PC-3 (cell line): Measurements from ENCODE around the gene MAG. TPM values are rescaled to one million over a fixed set of nuclear protein-coding genes. Genes with fewer than 3 reads are reported as not detected.

Source experiments
- ATAC-seq: fragments of 200-7000 bp; cut with Tn5 transposase; 2 replicates; pipeline ENCODE4 v1.9.1; 2020; ENCODE audit warnings: mild to moderate bottlenecking, moderate library complexity
- BruUV-seq: library from RNA; stranded (reverse); fragments of 400-500 nt; replicated peaks from 2 replicates; lab custom pipeline; 2021; lab: Mats Ljungman, UMichigan
- CTCF ChIA-PET: fragments of 300-600 bp; sonication (Branson Sonifier 250); formaldehyde crosslinking; loops from one replicate; lab custom pipeline; 2022; ENCODE audit warnings: antibody characterized with exemption; lab: Charles Lee
- POLR2A ChIA-PET: fragments of 300-600 bp; sonication (Branson Sonifier 250); formaldehyde crosslinking; loops from one replicate; lab custom pipeline; 2022; ENCODE audit warnings: antibody characterized with exemption; ENCODE audit not compliant: unreplicated experiment; lab: Charles Lee
- DNase-seq: peaks from one replicate; pipeline ENCODE4 v3.0.0-alpha.2; 2015
- H2AFZ ChIP-seq: fragments of 300-600 bp; sonication (generic); 2 replicates; pipeline ENCODE4 v1.6.0; 2016; ENCODE audit warnings: antibody characterized with exemption, low read length
- H3F3A ChIP-seq: fragments of 300-600 bp; sonication (generic); one replicate; pipeline ENCODE4 v1.6.0; 2017; ENCODE audit warnings: antibody characterized with exemption, low read length, control low read depth, mild to moderate bottlenecking; ENCODE audit not compliant: unreplicated experiment
- H3K27ac ChIP-seq: fragments of 300-600 bp; sonication (generic); 2 replicates; pipeline ENCODE4 v1.5.1; 2016; ENCODE audit warnings: mild to moderate bottlenecking, low read length
- H3K27me3 ChIP-seq: fragments of 300-600 bp; sonication (generic); 2 replicates; pipeline ENCODE4 v1.6.1; 2016; ENCODE audit warnings: low read length, mixed read lengths
- H3K36me3 ChIP-seq: fragments of 300-600 bp; sonication (generic); 2 replicates; pipeline ENCODE4 v1.6.1; 2016; ENCODE audit warnings: low read depth, mixed run types, low read length, mixed read lengths
- H3K4me1 ChIP-seq: fragments of 300-600 bp; sonication (generic); 2 replicates; pipeline ENCODE4 v1.5.1; 2016; ENCODE audit warnings: low read length; ENCODE audit not compliant: insufficient read depth
- H3K4me2 ChIP-seq: fragments of 300-600 bp; sonication (generic); 2 replicates; pipeline ENCODE4 v1.6.0; 2016; ENCODE audit warnings: low read length
- H3K4me3 ChIP-seq: fragments of 300-600 bp; sonication (generic); 2 replicates; pipeline ENCODE4 v1.5.1; 2016; ENCODE audit warnings: mild to moderate bottlenecking, low read length, mixed read lengths
- H3K79me2 ChIP-seq: fragments of 300-600 bp; sonication (generic); 2 replicates; pipeline ENCODE4 v1.6.1; 2017; ENCODE audit warnings: low read length, mixed read lengths
- H3K9ac ChIP-seq: fragments of 300-600 bp; sonication (generic); 2 replicates; pipeline ENCODE4 v1.6.0; 2016; ENCODE audit warnings: mild to moderate bottlenecking, low read length
- H3K9me2 ChIP-seq: fragments of 300-600 bp; sonication (generic); replicated peaks from 2 replicates; pipeline ENCODE4 v1.6.1; 2016; ENCODE audit warnings: mixed run types, low read length, mixed read lengths
- H3K9me3 ChIP-seq: fragments of 300-600 bp; sonication (generic); 2 replicates; pipeline ENCODE4 v1.6.1; 2016; ENCODE audit warnings: low read length, mixed read lengths
- H4K20me1 ChIP-seq: fragments of 300-600 bp; sonication (generic); 2 replicates; pipeline ENCODE4 v1.6.1; 2016; ENCODE audit warnings: low read length, mixed read lengths
- CTCF ChIP-seq: fragments of 300-600 bp; sonication (generic); conservative IDR thresholded peaks from 2 replicates; pipeline ENCODE4 v1.5.1; 2017; ENCODE audit warnings: antibody characterized with exemption, low read depth, mild to moderate bottlenecking, low read length
- EZH2 ChIP-seq: fragments of 300-600 bp; sonication (generic); IDR thresholded peaks from one replicate; pipeline ENCODE4 v1.6.1; 2017; ENCODE audit warnings: antibody characterized with exemption, mild to moderate bottlenecking, low read length; ENCODE audit not compliant: unreplicated experiment
- EZH2phosphoT487 ChIP-seq: fragments of 300-600 bp; sonication (generic); IDR thresholded peaks from 2 replicates; pipeline ENCODE4 v1.6.1; 2018; ENCODE audit warnings: mild to moderate bottlenecking, antibody characterized with exemption, low read length, borderline replicate concordance
- intact Hi-C: fragments of 100-400 bp; cut with micrococcal nuclease; formaldehyde crosslinking; loops from 2 replicates; pipeline ENCODE4 v1.9.0; 2023
- total RNA-seq: library from RNA; depleted of rRNA; stranded (reverse); fragments of >200 nt; gene quantifications from 2 replicates; pipeline ENCODE4 v1.2.3, GENCODE V29; 2014

The MAG gene
- total RNA-seq, 1 experiment from 2014 or later: not detected

- no peaks in the 10 kb centered on the region for H3F3A ChIP-seq
- no peak overlapping the region for H2AFZ ChIP-seq
- POLR2A ChIA-PET: no interaction called here
- no peak overlapping the region for H3K4me2 ChIP-seq
- no peaks in the 10 kb centered on the region for H3K27me3 ChIP-seq
- BruUV-seq: no TSS peak
- H3K9ac ChIP-seq: no peak overlapping the region
- H3K9me3 ChIP-seq: no peaks in the 10 kb centered on the region
- H3K4me1 ChIP-seq: no peaks in the 10 kb centered on the region
- no peak for ATAC-seq
- CTCF ChIA-PET: no interaction called here
- H4K20me1 ChIP-seq: no peaks in the 10 kb centered on the region
- no peaks in the 10 kb centered on the region for H3K9me2 ChIP-seq
- H3K79me2 ChIP-seq: no peaks in the 10 kb centered on the region
- TF ChIP-seq EZH2 (no peak), CTCF (no peak), EZH2phosphoT487 (no peak)
- no peak overlapping the region for H3K27ac ChIP-seq
- intact Hi-C loops: no loop called here
- no peak overlapping the region for H3K4me3 ChIP-seq
- DNase-seq: no peak
- no peaks in the 10 kb centered on the region for H3K36me3 ChIP-seq
Observed at GRCh38 chr19:35303357-35303915, 11.5 kb downstream of the MAG start.

GRCh38 chr19:35304036-35304435, 12.1 kb downstream of the MAG start:
- no TSS peak for BruUV-seq
- Histone ChIP-seq H3K27me3 (no peaks in the 10 kb centered on the region), H3K79me2 (no peaks in the 10 kb centered on the region), H3K9me2 (no peaks in the 10 kb centered on the region), H3K36me3 (no peaks in the 10 kb centered on the region), H3K27ac (no peak overlapping the region), H3K4me2 (no peak overlapping the region), H3F3A (no peaks in the 10 kb centered on the region), H3K9me3 (no peaks in the 10 kb centered on the region), H3K4me1 (no peaks in the 10 kb centered on the region), H3K9ac (no peak overlapping the region), H3K4me3 (no peak overlapping the region), H4K20me1 (no peaks in the 10 kb centered on the region), H2AFZ (no peak overlapping the region)
- TF ChIP-seq EZH2phosphoT487 (no peak), EZH2 (no peak), CTCF (no peak)
- ChIA-PET POLR2A (no interaction called here), CTCF (no interaction called here)
- DNase-seq: no peak
- ATAC-seq: no peak
- intact Hi-C loops: no loop called here

- TF ChIP-seq EZH2: no peak
- no peak for TF ChIP-seq EZH2phosphoT487
- no peak for TF ChIP-seq CTCF
- Histone ChIP-seq H3K27ac (no peak overlapping the region), H4K20me1 (no peaks in the 10 kb centered on the region), H3K4me2 (no peak overlapping the region), H3K4me3 (no peak overlapping the region), H3K9me2 (no peaks in the 10 kb centered on the region), H3K27me3 (no peaks in the 10 kb centered on the region), H3K9me3 (no peaks in the 10 kb centered on the region), H3F3A (no peaks in the 10 kb centered on the region), H3K9ac (no peak overlapping the region), H3K36me3 (no peaks in the 10 kb centered on the region), H2AFZ (no peak overlapping the region), H3K79me2 (no peaks in the 10 kb centered on the region), H3K4me1 (no peaks in the 10 kb centered on the region)
- ChIA-PET POLR2A (no interaction called here), CTCF (no interaction called here)
- ATAC-seq (no peak), DNase-seq (no peak)
- BruUV-seq: no TSS peak
- intact Hi-C loops: no loop called here
Observed at GRCh38 chr19:35305181-35305580, 13.2 kb downstream of the MAG start.
